Cardiac muscle cell (in vitro differentiated cells and primary cell): ENCODE measurements around the gene GPR62. TPM values are rescaled to one million over a fixed set of nuclear protein-coding genes. Genes with fewer than 3 reads are reported as not detected.

Experiments
- DNase-seq, 2 donors: peaks; one replicate each; pipeline versions ENCODE4 v3.0.0 to v3.0.0-alpha.2; 2010 to 2017; ENCODE audit warnings: low read depth in 1 of 2, low spot score in 1 of 2
- H3K27ac ChIP-seq: fragments of 200-600 bp; sonication (generic); 2 replicates; pipeline ENCODE4 v1.5.1; 2016
- H3K27me3 ChIP-seq: fragments of 200-600 bp; sonication (generic); 2 replicates; pipeline ENCODE4 v1.6.0; 2016; ENCODE audit warnings: control low read depth
- H3K36me3 ChIP-seq: fragments of 200-600 bp; sonication (generic); 2 replicates; pipeline ENCODE4 v1.5.1; 2016; ENCODE audit warnings: control low read depth
- H3K4me1 ChIP-seq: fragments of 200-600 bp; sonication (generic); 2 replicates; pipeline ENCODE4 v1.8.1; 2017; ENCODE audit warnings: low read depth, mild to moderate bottlenecking, mixed run types
- H3K4me3 ChIP-seq: fragments of 200-600 bp; sonication (generic); 2 replicates; pipeline ENCODE4 v1.5.1; 2016; ENCODE audit warnings: mild to moderate bottlenecking
- H3K9me3 ChIP-seq: fragments of 200-600 bp; sonication (generic); 2 replicates; pipeline ENCODE4 v1.5.1; 2017; ENCODE audit warnings: low read depth, mild to moderate bottlenecking, control low read depth
- CTCF ChIP-seq: IDR thresholded peaks from 2 replicates; pipeline ENCODE4 v1.5.1; 2012; ENCODE audit warnings: low read depth, mild to moderate bottlenecking, low read length
- polyA plus RNA-seq: library from polyadenylated mRNA; unstranded; fragments of >200 nt; fragmentation: Nextera tagmentation; extraction: Ambion mirVana; gene quantifications from 2 replicates; pipeline ENCODE4 v1.2.1, GENCODE V29; 2016
- total RNA-seq: library from RNA; depleted of rRNA; stranded (reverse); fragments of >200 nt; gene quantifications from 2 replicates; pipeline ENCODE4 v1.2.3, GENCODE V29; 2016

Gene GPR62
- total and polyA plus RNA-seq, 2 experiments from 2014 or later: 0.94 to 1.1 TPM

DNA sequence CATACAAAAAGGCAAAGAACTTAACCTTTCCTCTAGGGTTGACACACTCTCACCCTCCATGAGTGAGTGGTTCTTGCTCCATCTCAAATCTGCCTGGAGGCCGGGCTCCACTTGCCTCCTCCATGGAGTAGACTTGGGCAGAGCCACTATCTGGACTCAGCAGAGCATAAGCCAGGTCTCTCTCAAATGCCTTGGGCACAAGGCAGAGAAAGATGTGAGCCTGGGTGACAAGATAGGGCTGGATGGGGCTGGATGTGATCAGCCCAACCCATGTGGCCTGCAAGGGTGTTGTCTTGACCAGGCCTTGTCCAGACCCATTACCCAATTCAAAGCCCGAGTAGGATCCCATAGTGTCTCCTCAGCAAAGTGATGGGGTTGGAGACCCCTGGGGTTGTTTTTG is 44.7 kb downstream of the GPR62 start:
- H3K4me1 ChIP-seq: peaks cover 11% of the 10 kb centered on the region
- H3K27ac ChIP-seq: no peak overlapping the region
- no peak for DNase-seq
- no peaks in the 10 kb centered on the region for H3K36me3 ChIP-seq
- H3K4me3 ChIP-seq: no peak overlapping the region
- no peaks in the 10 kb centered on the region for H3K9me3 ChIP-seq
- TF ChIP-seq CTCF: no peak
- no peaks in the 10 kb centered on the region for H3K27me3 ChIP-seq

DNA sequence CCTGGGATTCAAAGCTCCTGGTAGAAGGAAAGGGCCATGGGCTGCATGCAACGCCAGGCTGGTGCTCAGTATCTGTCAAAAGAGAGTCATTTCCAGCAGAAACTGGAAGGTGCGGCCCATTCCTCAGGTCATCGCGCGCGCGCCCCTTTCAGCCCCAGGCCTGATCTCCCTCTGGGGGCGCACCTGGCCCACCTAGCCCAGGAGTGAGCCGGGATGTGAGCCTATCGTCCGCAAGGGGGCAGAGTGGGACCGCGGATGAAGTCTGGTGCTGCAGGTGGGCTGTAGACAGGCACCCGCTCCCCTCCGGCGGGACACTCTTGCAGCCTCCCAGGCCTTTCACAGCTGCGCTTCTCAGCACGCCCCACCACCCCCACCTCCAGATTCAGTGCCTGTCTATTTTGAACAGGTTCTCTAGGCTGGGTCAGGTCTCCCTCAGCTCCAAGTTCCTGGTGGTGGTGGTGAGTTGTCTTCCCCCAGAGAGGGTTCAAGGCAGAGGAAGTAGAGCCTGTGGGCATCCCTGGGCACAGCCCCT is 46.3 kb downstream of the GPR62 start:
- peak; percentile 93 for TF ChIP-seq CTCF
- Histone ChIP-seq H3K4me1 (peaks cover 23% of the 10 kb centered on the region), H3K27ac (no peak overlapping the region), H3K9me3 (no peaks in the 10 kb centered on the region), H3K4me3 (no peak overlapping the region), H3K27me3 (no peaks in the 10 kb centered on the region), H3K36me3 (no peaks in the 10 kb centered on the region)
- DNase-seq: peak; percentile 65 to 90

- H3K27ac ChIP-seq: no peak overlapping the region
- no peak for TF ChIP-seq CTCF
These were observed 47.6 kb downstream of the GPR62 start for GRCh38 chr3:52002748-52003147.

GRCh38 chr3:52004163-52004787 is 49.1 kb downstream of the GPR62 start:
- peak; percentile 73 to 88 for DNase-seq
- H3K4me3 ChIP-seq: no peak overlapping the region
- no peaks in the 10 kb centered on the region for H3K36me3 ChIP-seq
- peaks cover 35% of the 10 kb centered on the region for H3K4me1 ChIP-seq
- H3K27me3 ChIP-seq: no peaks in the 10 kb centered on the region
- H3K9me3 ChIP-seq: no peaks in the 10 kb centered on the region
- H3K27ac ChIP-seq: peak overlapping the region; percentile 91
- TF ChIP-seq CTCF: peak; percentile 74

More at GRCh38 chr3:52002748-52003147, 47.6 kb downstream of the GPR62 start:
- Histone ChIP-seq H3K4me3 (no peak overlapping the region), H3K9me3 (no peaks in the 10 kb centered on the region), H3K27me3 (no peaks in the 10 kb centered on the region), H3K4me1 (peaks cover 36% of the 10 kb centered on the region), H3K36me3 (no peaks in the 10 kb centered on the region)
- DNase-seq: no peak

GRCh38 chr3:52004906-52005395 is 49.8 kb downstream of the GPR62 start:
- H3K36me3 ChIP-seq: no peaks in the 10 kb centered on the region
- H3K4me1 ChIP-seq: peaks cover 35% of the 10 kb centered on the region
- TF ChIP-seq CTCF: no peak
- no peaks in the 10 kb centered on the region for H3K9me3 ChIP-seq
- H3K27me3 ChIP-seq: no peaks in the 10 kb centered on the region
- no peak overlapping the region for H3K4me3 ChIP-seq
- no peak for DNase-seq
- peak overlapping the region; percentile 91 for H3K27ac ChIP-seq
